KOPT-K1 (cell line): Measurements from ENCODE around the gene XPC.

Source experiments
- H3K27ac ChIP-seq: fragments of 200-600 bp; sonication (generic); 2 replicates; pipeline ENCODE4 v1.5.1; 2016; ENCODE audit warnings: antibody characterized with exemption, mild to moderate bottlenecking, low read depth, low read length; ENCODE audit not compliant: poor library complexity, severe bottlenecking
- H3K36me3 ChIP-seq: fragments of 200-600 bp; sonication (generic); 2 replicates; pipeline ENCODE4 v1.5.1; 2017; ENCODE audit warnings: antibody characterized with exemption, mild to moderate bottlenecking, low read length, moderate library complexity; ENCODE audit not compliant: insufficient read depth
- H3K9me3 ChIP-seq: fragments of 200-600 bp; sonication (generic); 2 replicates; pipeline ENCODE4 v1.5.1; 2017; ENCODE audit warnings: antibody characterized with exemption, low read length, mild to moderate bottlenecking; ENCODE audit not compliant: insufficient read depth, poor library complexity, severe bottlenecking

The XPC gene

DNA sequence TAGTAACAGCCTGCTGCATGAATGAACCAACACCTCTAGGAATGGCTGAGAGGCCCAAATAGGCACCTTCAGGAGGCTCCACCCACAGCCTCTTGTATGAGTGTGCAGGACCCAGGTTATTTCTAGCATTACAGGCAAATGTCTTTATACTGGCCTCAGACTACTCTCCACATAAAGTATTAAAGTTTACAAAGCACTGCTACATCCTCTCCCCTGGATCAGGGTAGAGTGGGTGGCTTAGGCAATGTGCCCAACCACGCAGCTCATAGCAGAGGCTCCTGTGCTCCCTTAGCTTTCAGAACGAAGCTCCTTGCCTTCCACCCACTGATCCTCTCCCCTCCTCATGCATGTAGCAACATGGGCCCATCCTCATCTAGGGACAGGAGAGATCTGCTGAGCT, 37.3 kb downstream of the XPC start:
- peaks cover 71% of the 10 kb centered on the region for H3K36me3 ChIP-seq
- H3K9me3 ChIP-seq = no peaks in the 10 kb centered on the region
- H3K27ac ChIP-seq = no peak overlapping the region

DNA sequence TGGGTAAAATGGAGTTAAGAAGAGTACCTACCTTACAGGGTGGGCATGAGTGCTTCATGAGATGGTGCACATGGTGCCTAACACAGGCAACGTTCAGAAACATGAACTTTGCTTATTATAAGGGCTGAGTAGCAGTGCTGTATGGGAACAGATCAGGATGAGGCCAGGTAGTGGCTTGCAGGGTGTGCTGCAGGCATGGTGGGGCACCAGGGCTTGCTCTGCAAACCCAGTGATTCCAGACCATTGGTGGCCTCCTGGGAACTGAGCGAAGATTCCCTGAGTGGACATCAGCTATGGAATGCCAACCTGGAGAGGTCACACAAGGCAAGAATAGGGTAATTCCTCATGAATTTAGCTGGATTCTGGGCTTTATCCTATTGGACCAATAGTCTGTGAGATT, 37.7 kb downstream of the XPC start:
- Histone ChIP-seq H3K27ac (no peak overlapping the region), H3K9me3 (no peaks in the 10 kb centered on the region), H3K36me3 (peaks cover 71% of the 10 kb centered on the region)

- peaks cover 74% of the 10 kb centered on the region for H3K36me3 ChIP-seq
- H3K27ac ChIP-seq = no peak overlapping the region
Measured at GRCh38 chr3:14139771-14140170, 38.6 kb downstream of the XPC start.

GRCh38 chr3:14138878-14139655, 39.3 kb downstream of the XPC start:
- peaks cover 81% of the 10 kb centered on the region for H3K36me3 ChIP-seq
- H3K9me3 ChIP-seq = no peaks in the 10 kb centered on the region

More at GRCh38 chr3:14139771-14140170, 38.6 kb downstream of the XPC start:
- no peaks in the 10 kb centered on the region for H3K9me3 ChIP-seq

GRCh38 chr3:14138109-14138877, 40.1 kb downstream of the XPC start:
- no peaks in the 10 kb centered on the region for H3K9me3 ChIP-seq
- H3K27ac ChIP-seq = no peak overlapping the region
- H3K36me3 ChIP-seq = peaks cover 89% of the 10 kb centered on the region

More at GRCh38 chr3:14138878-14139655, 39.3 kb downstream of the XPC start:
- no peak overlapping the region for H3K27ac ChIP-seq

DNA sequence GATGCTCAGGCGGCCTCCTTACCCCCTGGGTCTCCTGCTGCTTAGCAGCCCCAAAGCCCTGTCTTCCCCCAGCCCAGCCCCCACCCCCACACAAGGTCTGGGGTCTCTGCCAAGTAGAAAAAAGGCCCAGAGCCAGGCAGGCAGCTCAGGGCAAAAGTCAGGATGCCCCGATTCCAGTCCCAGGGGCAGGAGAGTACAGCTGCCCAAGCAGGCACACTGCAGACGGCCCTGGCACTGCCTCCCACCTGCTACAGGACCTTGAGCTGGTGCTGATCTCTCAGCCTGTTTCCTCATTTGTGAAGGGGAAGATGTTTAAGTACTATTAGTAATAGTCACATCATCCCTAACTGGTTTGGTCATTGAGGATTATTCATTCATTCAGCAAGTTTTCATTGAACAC, 41.0 kb downstream of the XPC start:
- Histone ChIP-seq H3K27ac (no peak overlapping the region), H3K36me3 (peaks cover 97% of the 10 kb centered on the region), H3K9me3 (no peaks in the 10 kb centered on the region)

- no peaks in the 10 kb centered on the region for H3K9me3 ChIP-seq
- H3K36me3 ChIP-seq = peaks cover 99% of the 10 kb centered on the region
- no peak overlapping the region for H3K27ac ChIP-seq
Measured at GRCh38 chr3:14137004-14137403, 41.4 kb downstream of the XPC start.

- Histone ChIP-seq H3K9me3 (no peaks in the 10 kb centered on the region), H3K36me3 (peaks cover 99% of the 10 kb centered on the region)
Measured at GRCh38 chr3:14135581-14135980, 42.8 kb downstream of the XPC start.

DNA sequence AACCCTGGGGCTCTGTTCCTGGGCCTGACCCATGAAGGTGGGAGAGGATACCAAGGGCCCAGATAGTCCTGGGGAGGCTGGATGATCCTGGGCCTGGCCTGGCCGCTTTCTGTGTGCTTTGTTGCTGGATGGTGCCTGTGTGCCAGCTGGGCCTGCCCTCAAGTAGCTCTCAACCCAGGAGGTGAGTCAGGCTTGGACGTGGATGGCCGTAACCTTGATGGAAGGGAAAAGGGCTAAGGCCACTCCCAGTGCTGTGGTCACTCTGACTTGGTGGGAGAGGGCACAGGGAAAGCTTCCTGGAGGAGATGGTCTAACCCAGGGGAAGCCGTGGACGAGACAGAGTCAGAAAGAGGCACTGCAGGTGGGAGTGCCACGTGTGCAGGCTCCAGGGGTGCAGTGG, 44.1 kb downstream of the XPC start:
- H3K36me3 ChIP-seq = peaks cover 100% of the 10 kb centered on the region
- H3K27ac ChIP-seq = no peak overlapping the region

More at GRCh38 chr3:14135581-14135980, 42.8 kb downstream of the XPC start:
- H3K27ac ChIP-seq = no peak overlapping the region

DNA sequence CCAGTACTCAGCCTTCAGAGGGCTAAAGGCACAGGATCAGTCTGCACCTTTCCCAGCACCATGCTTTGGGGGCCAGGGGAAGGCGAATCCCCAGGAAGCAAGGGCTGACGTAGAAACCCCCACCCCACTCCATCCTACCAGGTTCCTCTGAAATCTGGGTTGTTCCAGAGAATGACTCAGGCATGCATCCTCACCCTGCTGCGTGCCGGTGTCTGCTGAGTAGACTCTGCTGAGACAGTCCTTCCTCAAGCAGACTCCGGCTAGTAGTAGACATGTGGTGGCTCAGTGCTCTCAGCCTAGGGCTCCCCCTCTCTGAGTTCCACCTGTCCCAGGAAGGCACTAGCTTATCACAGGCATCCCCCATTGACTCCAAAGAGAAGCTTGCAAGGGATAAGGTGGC, 44.5 kb downstream of the XPC start:
- peaks cover 100% of the 10 kb centered on the region for H3K36me3 ChIP-seq
- H3K9me3 ChIP-seq = no peaks in the 10 kb centered on the region
- H3K27ac ChIP-seq = no peak overlapping the region

More for the DNA sequence above, 44.1 kb downstream of the XPC start:
- H3K9me3 ChIP-seq = no peaks in the 10 kb centered on the region

- no peak overlapping the region for H3K27ac ChIP-seq
- H3K9me3 ChIP-seq = no peaks in the 10 kb centered on the region
- H3K36me3 ChIP-seq = peaks cover 100% of the 10 kb centered on the region
Measured at GRCh38 chr3:14133188-14133800, 45.1 kb downstream of the XPC start.

- peaks cover 99% of the 10 kb centered on the region for H3K36me3 ChIP-seq
- no peak overlapping the region for H3K27ac ChIP-seq
- no peaks in the 10 kb centered on the region for H3K9me3 ChIP-seq
Measured at GRCh38 chr3:14132689-14133088, 45.7 kb downstream of the XPC start.

GRCh38 chr3:14132120-14132519, 46.3 kb downstream of the XPC start:
- Histone ChIP-seq H3K27ac (no peak overlapping the region), H3K9me3 (no peaks in the 10 kb centered on the region), H3K36me3 (peaks cover 93% of the 10 kb centered on the region)

GRCh38 chr3:14131134-14131533, 47.3 kb downstream of the XPC start:
- peaks cover 84% of the 10 kb centered on the region for H3K36me3 ChIP-seq
- H3K27ac ChIP-seq = no peak overlapping the region

GRCh38 chr3:14130707-14131106, 47.7 kb downstream of the XPC start:
- H3K36me3 ChIP-seq = peaks cover 79% of the 10 kb centered on the region

More at GRCh38 chr3:14131134-14131533, 47.3 kb downstream of the XPC start:
- H3K9me3 ChIP-seq = no peaks in the 10 kb centered on the region

More at GRCh38 chr3:14130707-14131106, 47.7 kb downstream of the XPC start:
- no peaks in the 10 kb centered on the region for H3K9me3 ChIP-seq
- H3K27ac ChIP-seq = no peak overlapping the region
